Measurements from ENCODE around the gene SF3A2. TPM values are rescaled to one million over a fixed set of nuclear protein-coding genes. Genes with fewer than 3 reads are reported as not detected.

Gene SF3A2
- total RNA-seq, 4 donors from 2014 or later = 23.9 to 29.2 (median 26.5) TPM

DNA sequence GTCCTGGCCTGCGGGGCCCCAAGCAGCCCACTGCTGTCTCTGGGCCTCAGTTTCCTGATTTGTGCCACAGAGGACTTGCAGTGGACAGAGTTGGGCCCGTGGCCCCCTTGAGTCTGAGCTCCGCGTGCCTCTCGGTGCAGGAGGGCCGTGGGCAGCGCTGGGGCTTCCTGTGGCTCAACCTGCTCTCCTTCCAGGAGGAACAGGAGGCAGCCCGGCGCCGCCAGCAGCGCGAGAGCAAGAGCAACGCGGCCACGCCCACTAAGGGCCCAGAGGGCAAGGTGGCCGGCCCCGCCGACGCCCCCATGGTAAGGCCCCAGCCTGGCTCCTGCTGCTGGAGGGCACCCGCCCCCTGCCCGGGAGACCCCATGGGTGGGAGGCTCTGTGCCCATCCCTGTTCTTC is 26.4 kb upstream of the SF3A2 start:
- no peak overlapping the region for H3K27ac ChIP-seq
- H3K4me1 ChIP-seq = no peaks in the 10 kb centered on the region
- H3K27me3 ChIP-seq = no peaks in the 10 kb centered on the region
- H3K4me3 ChIP-seq = no peak overlapping the region
- ATAC-seq (no peak), DNase-seq (no peak)
- H3K9me3 ChIP-seq = no peaks in the 10 kb centered on the region
- H3K36me3 ChIP-seq = peaks cover 0 to 77% of the 10 kb centered on the region in 2 donors
- TF ChIP-seq POLR2A (IDR thresholded peaks at IDR 0.05) = no peak
- TF ChIP-seq, protein P1, sequence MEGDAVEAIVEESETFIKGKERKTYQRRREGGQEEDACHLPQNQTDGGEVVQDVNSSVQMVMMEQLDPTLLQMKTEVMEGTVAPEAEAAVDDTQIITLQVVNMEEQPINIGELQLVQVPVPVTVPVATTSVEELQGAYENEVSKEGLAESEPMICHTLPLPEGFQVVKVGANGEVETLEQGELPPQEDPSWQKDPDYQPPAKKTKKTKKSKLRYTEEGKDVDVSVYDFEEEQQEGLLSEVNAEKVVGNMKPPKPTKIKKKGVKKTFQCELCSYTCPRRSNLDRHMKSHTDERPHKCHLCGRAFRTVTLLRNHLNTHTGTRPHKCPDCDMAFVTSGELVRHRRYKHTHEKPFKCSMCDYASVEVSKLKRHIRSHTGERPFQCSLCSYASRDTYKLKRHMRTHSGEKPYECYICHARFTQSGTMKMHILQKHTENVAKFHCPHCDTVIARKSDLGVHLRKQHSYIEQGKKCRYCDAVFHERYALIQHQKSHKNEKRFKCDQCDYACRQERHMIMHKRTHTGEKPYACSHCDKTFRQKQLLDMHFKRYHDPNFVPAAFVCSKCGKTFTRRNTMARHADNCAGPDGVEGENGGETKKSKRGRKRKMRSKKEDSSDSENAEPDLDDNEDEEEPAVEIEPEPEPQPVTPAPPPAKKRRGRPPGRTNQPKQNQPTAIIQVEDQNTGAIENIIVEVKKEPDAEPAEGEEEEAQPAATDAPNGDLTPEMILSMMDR (IDR thresholded peaks at IDR 0.05 in 4 of 5, conservative IDR thresholded peaks at IDR 0.05 in 1 of 5) = no peak
- intact Hi-C loops (cut with DNase I; ENCODE audit: low total_unique reads) = no loop called here
- in situ Hi-C loops (cut with MboI; ENCODE audit: low sequenced_read_pairs in 4 of 4) = no loop called here

DNA sequence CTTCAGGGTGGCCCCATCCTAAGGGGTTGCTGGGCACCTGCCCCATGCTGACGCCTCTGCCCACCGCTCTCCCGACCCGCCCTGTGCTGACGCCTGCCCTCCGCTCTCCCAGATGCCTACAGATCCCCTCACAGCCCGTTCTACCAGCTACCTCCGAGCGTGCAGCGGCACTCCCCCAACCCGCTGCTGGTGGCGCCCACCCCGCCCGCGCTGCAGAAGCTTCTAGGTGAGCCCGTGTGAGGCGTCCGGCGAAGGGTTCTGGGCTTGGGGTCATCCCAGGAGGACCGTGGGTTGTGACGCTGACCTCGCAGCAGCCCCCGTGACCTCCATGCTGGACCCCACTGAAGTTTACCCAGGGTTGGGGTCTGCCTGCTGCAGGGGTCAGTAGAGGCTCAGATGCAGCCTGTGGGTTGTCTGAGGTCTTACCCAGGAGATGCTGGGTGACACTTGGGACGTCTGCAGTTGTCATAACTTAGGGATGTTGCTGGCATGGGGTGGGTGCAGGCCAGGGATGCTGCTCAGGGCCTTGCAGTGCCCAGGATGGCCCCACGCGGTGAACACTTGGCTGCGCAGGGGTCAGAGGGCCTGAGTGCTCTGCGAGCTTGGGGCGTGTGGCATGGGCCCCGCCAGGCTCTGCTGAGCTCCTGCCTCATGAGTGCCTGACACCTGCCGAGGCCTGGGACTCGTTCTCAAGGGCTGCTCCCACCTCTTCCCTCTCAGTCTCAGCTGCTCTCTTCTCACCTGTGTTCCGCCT is 25.5 kb upstream of the SF3A2 start:
- Histone ChIP-seq H3K36me3 (peaks cover 0 to 78% of the 10 kb centered on the region in 2 donors), H3K4me3 (no peak overlapping the region)
- in situ Hi-C loops (cut with MboI; ENCODE audit: low sequenced_read_pairs in 4 of 4) = no loop called here

GRCh38 chr19:2212861-2213711 is 23.5 kb upstream of the SF3A2 start:
- Histone ChIP-seq H3K36me3 (peaks cover 0 to 82% of the 10 kb centered on the region in 2 donors), H3K27me3 (no peaks in the 10 kb centered on the region), H3K4me1 (no peaks in the 10 kb centered on the region), H3K27ac (no peak overlapping the region), H3K4me3 (no peak overlapping the region), H3K9me3 (no peaks in the 10 kb centered on the region)
- intact Hi-C loops (cut with DNase I; ENCODE audit: low total_unique reads) (no loop called here), in situ Hi-C loops (cut with MboI; ENCODE audit: low sequenced_read_pairs in 4 of 4) (no loop called here)
- TF ChIP-seq, protein P1 (IDR thresholded peaks at IDR 0.05 in 4 of 5, conservative IDR thresholded peaks at IDR 0.05 in 1 of 5) = no peak
- no peak for TF ChIP-seq POLR2A (IDR thresholded peaks at IDR 0.05)
- DNase-seq = no peak
- no peak for ATAC-seq

More for the DNA sequence above, 25.5 kb upstream of the SF3A2 start:
- intact Hi-C loops (cut with DNase I; ENCODE audit: low total_unique reads) = no loop called here
- H3K4me1 ChIP-seq = no peaks in the 10 kb centered on the region
- TF ChIP-seq, protein P1 (IDR thresholded peaks at IDR 0.05 in 4 of 5, conservative IDR thresholded peaks at IDR 0.05 in 1 of 5) = no peak
- no peak for TF ChIP-seq POLR2A (IDR thresholded peaks at IDR 0.05)
- no peaks in the 10 kb centered on the region for H3K9me3 ChIP-seq
- no peak for DNase-seq
- ATAC-seq = no peak
- no peaks in the 10 kb centered on the region for H3K27me3 ChIP-seq
- H3K27ac ChIP-seq = no peak overlapping the region

DNA sequence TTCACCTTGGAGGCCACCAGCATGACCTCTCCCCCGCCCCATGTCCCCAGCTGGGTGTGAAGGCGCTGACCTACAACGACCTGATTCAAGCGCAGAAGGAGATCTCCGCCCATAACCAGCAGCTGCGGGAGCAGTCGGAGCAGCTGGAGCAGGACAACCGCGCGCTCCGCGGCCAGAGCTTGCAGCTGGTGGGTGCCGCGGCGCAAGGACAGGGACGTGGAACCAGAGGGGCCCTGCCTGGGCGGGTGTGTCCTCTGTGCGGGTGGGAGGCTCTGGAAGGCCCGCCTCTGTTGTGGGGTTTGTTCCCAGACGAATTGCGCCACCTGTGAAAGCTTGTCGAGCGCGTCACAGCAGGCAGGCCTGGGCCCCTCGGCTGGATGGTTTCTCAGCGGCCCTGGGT is 22.8 kb upstream of the SF3A2 start:
- DNase-seq = peak in 1 of 2 donors; percentile 59
- Histone ChIP-seq H3K4me1 (no peaks in the 10 kb centered on the region), H3K4me3 (no peak overlapping the region), H3K9me3 (no peaks in the 10 kb centered on the region), H3K27ac (peak overlapping the region in 1 of 4 donors; percentile 16), H3K36me3 (peaks cover 0 to 85% of the 10 kb centered on the region in 2 donors), H3K27me3 (no peaks in the 10 kb centered on the region)
- intact Hi-C loops (cut with DNase I; ENCODE audit: low total_unique reads) = no loop called here
- in situ Hi-C loops (cut with MboI; ENCODE audit: low sequenced_read_pairs in 4 of 4) = no loop called here
- TF ChIP-seq, protein P1 (IDR thresholded peaks at IDR 0.05 in 4 of 5, conservative IDR thresholded peaks at IDR 0.05 in 1 of 5) = no peak
- TF ChIP-seq POLR2A (IDR thresholded peaks at IDR 0.05) = no peak
- peak in 1 of 2 donors; percentile 38 for ATAC-seq

Measured in gastrocnemius medialis (tissue), 4 donors.